Glomerular visceral epithelial cell (primary cell): ENCODE measurements around the gene PCP4.

Experiments used
- DNase-seq: peaks from one replicate; pipeline ENCODE4 v3.0.0-alpha.2; 2016; ENCODE audit errors: extremely low spot score

The PCP4 gene

GRCh38 chr21:39972471-39972870, 105.2 kb downstream of the PCP4 start:
- no peak for DNase-seq

GRCh38 chr21:39972976-39973770, 105.9 kb downstream of the PCP4 start:
- DNase-seq: no peak

GRCh38 chr21:39976800-39977199, 109.6 kb downstream of the PCP4 start:
- no peak for DNase-seq
